Bronchial epithelial cell (primary cell): Measurements from ENCODE around the gene DNAJA3. TPM values are rescaled to one million over a fixed set of nuclear protein-coding genes. Genes with fewer than 3 reads are reported as not detected.

Experiments used
- DNase-seq: peaks from one replicate; pipeline ENCODE4 v3.0.0-alpha.2; 2010; ENCODE audit warnings: low read depth
- FAIRE-seq: peaks from 2 replicates; lab custom pipeline; 2011; peaks lifted over from hg19 to GRCh38; lab: Jason Lieb, UNC
- H3K27me3 ChIP-seq: 2 replicates; pipeline ENCODE4 v1.5.1; 2011; ENCODE audit warnings: low read length; ENCODE audit not compliant: control insufficient read depth, insufficient read depth
- H3K36me3 ChIP-seq: 2 replicates; pipeline ENCODE4 v1.5.1; 2011; ENCODE audit warnings: low read length; ENCODE audit not compliant: control insufficient read depth, insufficient read depth
- H3K4me3 ChIP-seq: 2 replicates; pipeline ENCODE4 v1.5.1; 2011; ENCODE audit warnings: mild to moderate bottlenecking, low read depth, low read length, control low read depth
- total RNA-seq: library from RNA; depleted of rRNA; stranded (reverse); fragments of >200 nt; gene quantifications from 2 replicates; pipeline ENCODE4 v1.2.1, GENCODE V29; 2014
- TF ChIP-seq, protein P1 (sequence below): IDR thresholded peaks from 2 replicates; pipeline ENCODE4 v1.5.1; 2011; ENCODE audit warnings: mild to moderate bottlenecking, moderate library complexity, low read length, control low read depth, inconsistent platforms; ENCODE audit not compliant: insufficient read depth, severe bottlenecking

Gene DNAJA3
- total RNA-seq, 1 donor from 2014 or later, result 74.8 TPM

DNA sequence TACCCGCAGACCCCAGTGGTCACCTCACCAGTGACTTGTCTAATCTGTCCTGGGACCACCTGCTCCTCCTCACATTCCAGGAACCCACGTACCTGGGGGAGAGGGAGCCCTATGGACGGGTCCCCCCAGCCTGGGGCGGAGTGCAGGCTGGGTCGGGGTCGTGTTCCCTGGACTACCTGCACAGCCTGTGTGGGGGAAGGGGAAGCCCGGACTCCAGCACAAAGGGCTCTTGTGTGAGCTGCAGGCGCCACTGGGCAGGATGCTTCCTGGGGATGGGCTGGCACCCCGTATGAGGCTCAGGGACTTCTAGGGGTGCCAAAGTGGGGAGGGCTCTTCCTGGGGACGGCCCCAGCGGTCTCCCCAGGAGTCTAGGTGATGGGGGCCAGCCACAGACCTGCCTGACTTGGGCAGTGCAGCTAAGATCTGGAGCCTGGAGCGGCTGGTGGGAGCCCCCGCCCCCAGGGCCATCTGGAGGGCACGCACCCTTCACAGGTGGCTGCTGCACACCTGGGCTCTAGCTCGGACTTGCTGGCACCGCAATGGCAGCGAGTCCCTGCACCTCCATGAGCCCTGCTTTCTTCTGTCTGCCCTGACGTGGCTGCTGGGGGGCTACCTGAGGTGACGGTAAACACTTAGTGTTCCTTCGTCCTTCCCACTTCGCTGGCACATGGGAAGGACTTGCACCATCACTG, 46.5 kb upstream of the DNAJA3 start:
- FAIRE-seq, result no peak
- Histone ChIP-seq H3K36me3 (peaks cover 4% of the 10 kb centered on the region), H3K4me3 (no peak overlapping the region), H3K27me3 (no peaks in the 10 kb centered on the region)
- DNase-seq, result no peak
- TF ChIP-seq, protein P1, sequence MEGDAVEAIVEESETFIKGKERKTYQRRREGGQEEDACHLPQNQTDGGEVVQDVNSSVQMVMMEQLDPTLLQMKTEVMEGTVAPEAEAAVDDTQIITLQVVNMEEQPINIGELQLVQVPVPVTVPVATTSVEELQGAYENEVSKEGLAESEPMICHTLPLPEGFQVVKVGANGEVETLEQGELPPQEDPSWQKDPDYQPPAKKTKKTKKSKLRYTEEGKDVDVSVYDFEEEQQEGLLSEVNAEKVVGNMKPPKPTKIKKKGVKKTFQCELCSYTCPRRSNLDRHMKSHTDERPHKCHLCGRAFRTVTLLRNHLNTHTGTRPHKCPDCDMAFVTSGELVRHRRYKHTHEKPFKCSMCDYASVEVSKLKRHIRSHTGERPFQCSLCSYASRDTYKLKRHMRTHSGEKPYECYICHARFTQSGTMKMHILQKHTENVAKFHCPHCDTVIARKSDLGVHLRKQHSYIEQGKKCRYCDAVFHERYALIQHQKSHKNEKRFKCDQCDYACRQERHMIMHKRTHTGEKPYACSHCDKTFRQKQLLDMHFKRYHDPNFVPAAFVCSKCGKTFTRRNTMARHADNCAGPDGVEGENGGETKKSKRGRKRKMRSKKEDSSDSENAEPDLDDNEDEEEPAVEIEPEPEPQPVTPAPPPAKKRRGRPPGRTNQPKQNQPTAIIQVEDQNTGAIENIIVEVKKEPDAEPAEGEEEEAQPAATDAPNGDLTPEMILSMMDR, result no peak

DNA sequence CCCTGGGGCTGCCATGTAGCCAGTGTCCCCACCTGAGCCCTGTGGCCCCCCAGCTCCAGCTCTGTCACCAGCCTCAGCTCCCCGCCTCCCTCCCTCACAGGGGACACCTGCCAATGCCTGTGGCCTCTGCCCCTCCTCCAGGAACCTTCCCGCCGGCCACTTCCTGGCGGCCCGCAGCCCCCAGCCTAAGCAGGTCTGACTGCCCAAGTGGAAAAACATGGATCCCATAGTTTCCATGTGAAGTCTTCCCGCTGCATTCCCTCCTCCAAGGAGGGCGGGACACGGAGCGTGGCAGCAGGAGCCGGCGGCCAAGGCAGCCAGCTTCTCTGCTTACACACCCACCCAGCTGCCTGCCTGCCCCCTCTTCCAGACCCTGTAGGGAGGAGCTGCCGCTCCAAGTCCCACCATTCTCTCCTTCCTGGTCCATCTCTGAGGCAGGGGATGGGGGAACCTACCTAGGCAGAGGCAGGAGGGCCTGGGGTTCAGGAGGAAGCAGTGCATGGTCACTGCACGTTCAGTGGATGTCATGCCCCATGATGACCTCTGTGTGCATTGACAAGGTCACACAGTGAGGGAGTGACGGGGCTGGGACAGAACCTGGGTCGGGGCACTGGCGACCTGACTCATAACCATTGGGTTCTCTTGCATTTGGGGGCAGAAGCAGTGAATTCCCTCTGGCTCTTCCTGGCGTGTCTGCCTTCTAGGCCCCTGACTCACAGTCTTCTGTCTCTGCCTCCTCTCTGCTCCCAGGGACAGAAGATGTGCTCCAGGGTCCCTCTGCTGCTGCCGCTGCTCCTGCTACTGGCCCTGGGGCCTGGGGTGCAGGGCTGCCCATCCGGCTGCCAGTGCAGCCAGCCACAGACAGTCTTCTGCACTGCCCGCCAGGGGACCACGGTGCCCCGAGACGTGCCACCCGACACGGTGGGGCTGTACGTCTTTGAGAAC, 45.3 kb upstream of the DNAJA3 start:
- no peak for DNase-seq
- H3K36me3 ChIP-seq, result peaks cover 4% of the 10 kb centered on the region
- FAIRE-seq, result peak; percentile 13
- H3K27me3 ChIP-seq, result no peaks in the 10 kb centered on the region
- no peak overlapping the region for H3K4me3 ChIP-seq
- TF ChIP-seq, protein P1, result no peak

DNA sequence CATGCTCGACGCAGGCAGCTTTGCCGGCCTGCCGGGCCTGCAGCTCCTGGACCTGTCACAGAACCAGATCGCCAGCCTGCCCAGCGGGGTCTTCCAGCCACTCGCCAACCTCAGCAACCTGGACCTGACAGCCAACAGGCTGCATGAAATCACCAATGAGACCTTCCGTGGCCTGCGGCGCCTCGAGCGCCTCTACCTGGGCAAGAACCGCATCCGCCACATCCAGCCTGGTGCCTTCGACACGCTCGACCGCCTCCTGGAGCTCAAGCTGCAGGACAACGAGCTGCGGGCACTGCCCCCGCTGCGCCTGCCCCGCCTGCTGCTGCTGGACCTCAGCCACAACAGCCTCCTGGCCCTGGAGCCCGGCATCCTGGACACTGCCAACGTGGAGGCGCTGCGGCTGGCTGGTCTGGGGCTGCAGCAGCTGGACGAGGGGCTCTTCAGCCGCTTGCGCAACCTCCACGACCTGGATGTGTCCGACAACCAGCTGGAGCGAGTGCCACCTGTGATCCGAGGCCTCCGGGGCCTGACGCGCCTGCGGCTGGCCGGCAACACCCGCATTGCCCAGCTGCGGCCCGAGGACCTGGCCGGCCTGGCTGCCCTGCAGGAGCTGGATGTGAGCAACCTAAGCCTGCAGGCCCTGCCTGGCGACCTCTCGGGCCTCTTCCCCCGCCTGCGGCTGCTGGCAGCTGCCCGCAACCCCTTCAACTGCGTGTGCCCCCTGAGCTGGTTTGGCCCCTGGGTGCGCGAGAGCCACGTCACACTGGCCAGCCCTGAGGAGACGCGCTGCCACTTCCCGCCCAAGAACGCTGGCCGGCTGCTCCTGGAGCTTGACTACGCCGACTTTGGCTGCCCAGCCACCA, 44.4 kb upstream of the DNAJA3 start:
- peaks cover 4% of the 10 kb centered on the region for H3K36me3 ChIP-seq

DNA sequence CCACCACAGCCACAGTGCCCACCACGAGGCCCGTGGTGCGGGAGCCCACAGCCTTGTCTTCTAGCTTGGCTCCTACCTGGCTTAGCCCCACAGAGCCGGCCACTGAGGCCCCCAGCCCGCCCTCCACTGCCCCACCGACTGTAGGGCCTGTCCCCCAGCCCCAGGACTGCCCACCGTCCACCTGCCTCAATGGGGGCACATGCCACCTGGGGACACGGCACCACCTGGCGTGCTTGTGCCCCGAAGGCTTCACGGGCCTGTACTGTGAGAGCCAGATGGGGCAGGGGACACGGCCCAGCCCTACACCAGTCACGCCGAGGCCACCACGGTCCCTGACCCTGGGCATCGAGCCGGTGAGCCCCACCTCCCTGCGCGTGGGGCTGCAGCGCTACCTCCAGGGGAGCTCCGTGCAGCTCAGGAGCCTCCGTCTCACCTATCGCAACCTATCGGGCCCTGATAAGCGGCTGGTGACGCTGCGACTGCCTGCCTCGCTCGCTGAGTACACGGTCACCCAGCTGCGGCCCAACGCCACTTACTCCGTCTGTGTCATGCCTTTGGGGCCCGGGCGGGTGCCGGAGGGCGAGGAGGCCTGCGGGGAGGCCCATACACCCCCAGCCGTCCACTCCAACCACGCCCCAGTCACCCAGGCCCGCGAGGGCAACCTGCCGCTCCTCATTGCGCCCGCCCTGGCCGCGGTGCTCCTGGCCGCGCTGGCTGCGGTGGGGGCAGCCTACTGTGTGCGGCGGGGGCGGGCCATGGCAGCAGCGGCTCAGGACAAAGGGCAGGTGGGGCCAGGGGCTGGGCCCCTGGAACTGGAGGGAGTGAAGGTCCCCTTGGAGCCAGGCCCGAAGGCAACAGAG, 43.5 kb upstream of the DNAJA3 start:
- no peak overlapping the region for H3K4me3 ChIP-seq
- FAIRE-seq (no peak), DNase-seq (no peak)
- peaks cover 4% of the 10 kb centered on the region for H3K36me3 ChIP-seq
- H3K27me3 ChIP-seq, result no peaks in the 10 kb centered on the region
- TF ChIP-seq, protein P1, result no peak

More for the DNA sequence above, 44.4 kb upstream of the DNAJA3 start:
- TF ChIP-seq, protein P1, result no peak
- FAIRE-seq (no peak), DNase-seq (no peak)
- Histone ChIP-seq H3K4me3 (no peak overlapping the region), H3K27me3 (no peaks in the 10 kb centered on the region)

DNA sequence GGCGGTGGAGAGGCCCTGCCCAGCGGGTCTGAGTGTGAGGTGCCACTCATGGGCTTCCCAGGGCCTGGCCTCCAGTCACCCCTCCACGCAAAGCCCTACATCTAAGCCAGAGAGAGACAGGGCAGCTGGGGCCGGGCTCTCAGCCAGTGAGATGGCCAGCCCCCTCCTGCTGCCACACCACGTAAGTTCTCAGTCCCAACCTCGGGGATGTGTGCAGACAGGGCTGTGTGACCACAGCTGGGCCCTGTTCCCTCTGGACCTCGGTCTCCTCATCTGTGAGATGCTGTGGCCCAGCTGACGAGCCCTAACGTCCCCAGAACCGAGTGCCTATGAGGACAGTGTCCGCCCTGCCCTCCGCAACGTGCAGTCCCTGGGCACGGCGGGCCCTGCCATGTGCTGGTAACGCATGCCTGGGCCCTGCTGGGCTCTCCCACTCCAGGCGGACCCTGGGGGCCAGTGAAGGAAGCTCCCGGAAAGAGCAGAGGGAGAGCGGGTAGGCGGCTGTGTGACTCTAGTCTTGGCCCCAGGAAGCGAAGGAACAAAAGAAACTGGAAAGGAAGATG, 42.8 kb upstream of the DNAJA3 start:
- no peaks in the 10 kb centered on the region for H3K27me3 ChIP-seq
- FAIRE-seq, result no peak
- no peak for DNase-seq
- H3K36me3 ChIP-seq, result peaks cover 7% of the 10 kb centered on the region
- H3K4me3 ChIP-seq, result no peak overlapping the region
- TF ChIP-seq, protein P1, result no peak
